Left renal pelvis (tissue), 4 donors: Measurements from ENCODE around the gene KIAA1328. TPM values are rescaled to one million over a fixed set of nuclear protein-coding genes. Genes with fewer than 3 reads are reported as not detected.
A peak's percentile ranks its signal among the peaks of the same experiment; 100 is the strongest.

Source experiments
- DNase-seq, 4 donors: peaks; one replicate each; pipeline ENCODE4 v3.0.0-alpha.2; 2013; ENCODE audit warnings: low read depth in 4 of 4, low spot score in 3 of 4
- polyA plus RNA-seq, 4 donors: library from polyadenylated mRNA; unstranded; fragments of 120-200 nt; gene quantifications; one replicate each; pipeline ENCODE4 v1.2.1, GENCODE V29; 2013; ENCODE audit not compliant: insufficient read length in 4 of 4

The KIAA1328 gene
- polyA plus RNA-seq, 4 donors, result 11.0 to 12.9 (median 11.5) TPM

GRCh38 chr18:37270038-37270665 lies 441.2 kb downstream of the KIAA1328 start:
- DNase-seq, result peak; percentile 59 to 70 (median 64)

GRCh38 chr18:37270666-37271052 lies 441.7 kb downstream of the KIAA1328 start:
- DNase-seq, result no peak

GRCh38 chr18:37272226-37272625 lies 443.3 kb downstream of the KIAA1328 start:
- DNase-seq, result no peak

- no peak for DNase-seq
Measured at GRCh38 chr18:37272841-37273240, 443.9 kb downstream of the KIAA1328 start.

- no peak for DNase-seq
Measured at GRCh38 chr18:37274309-37275236, 445.6 kb downstream of the KIAA1328 start.

GRCh38 chr18:37275237-37275741 lies 446.4 kb downstream of the KIAA1328 start:
- DNase-seq, result no peak

GRCh38 chr18:37276111-37276890 lies 447.4 kb downstream of the KIAA1328 start:
- no peak for DNase-seq

- DNase-seq, result no peak
Measured at GRCh38 chr18:37277804-37278203, 448.9 kb downstream of the KIAA1328 start.

Other genes with a start within 250 kb of the KIAA1328 start
- gene TPGS2, start 125 bp upstream of the KIAA1328 start, polyA plus RNA-seq, result 100 to 1,000 TPM; 102 to 151 (median 115) TPM